Smooth muscle cell of the umbilical artery (primary cell): Measurements from ENCODE around the gene ENAM. TPM values are rescaled to one million over a fixed set of nuclear protein-coding genes. Genes with fewer than 3 reads are reported as not detected.

Experiments
- total RNA-seq: library from RNA; depleted of rRNA; stranded (reverse); fragments of >200 nt; gene quantifications from 2 replicates; pipeline ENCODE4 v1.2.3, GENCODE V29; 2014

The ENAM gene
- total RNA-seq = not detected in 2 replicates

GRCh38 chr4:70628444-70628843 is at the start of gene ENAM:
Gene ENAM, plus strand, starts transcription at chr4:70628744. Its CDS starts 757 bp downstream, at chr4:70629501.

GRCh38 chr4:70591955-70592582 is 36.5 kb upstream of the ENAM start, which contains the start of gene AMBN:
Gene AMBN, plus strand, starts transcription at chr4:70592256. Its CDS starts 103 bp downstream, at chr4:70592359.

GRCh38 chr4:70666369-70666768 is 37.8 kb downstream of the ENAM start, which contains the start of gene JCHAIN:
Gene JCHAIN, minus strand, starts transcription at chr4:70666508. Its CDS starts 18 bp downstream, at chr4:70666490.

GRCh38 chr4:70687821-70688794 is 59.6 kb downstream of the ENAM start, which contains the start of gene UTP3:
Gene UTP3, plus strand, starts transcription at chr4:70688532. Its CDS starts 146 bp downstream, at chr4:70688678.

Other genes with a start within 250 kb of the ENAM start
- gene SMR3B, start 245.6 kb upstream of the ENAM start, total RNA-seq = not detected in 2 replicates
- not detected in 2 replicates for gene OPRPN, start 230.8 kb upstream of the ENAM start, total RNA-seq
- not detected in 2 replicates for gene MUC7, start 156.5 kb upstream of the ENAM start, total RNA-seq
- gene AMTN, start 110.2 kb upstream of the ENAM start, total RNA-seq = not detected in 2 replicates
- not detected in 2 replicates for gene AMBN, start 36.5 kb upstream of the ENAM start, total RNA-seq
- gene JCHAIN, start 37.8 kb downstream of the ENAM start, total RNA-seq = 1.2 TPM in 1 of 2 replicates, not detected in the other
- 21.7 and 27.9 TPM in 2 replicates for gene UTP3, start 59.8 kb downstream of the ENAM start, total RNA-seq
- 69.7 and 87.0 TPM in 2 replicates for gene RUFY3, start 93.2 kb downstream of the ENAM start, total RNA-seq
- gene GRSF1, start 211.1 kb downstream of the ENAM start, total RNA-seq = 92.9 and 148 TPM in 2 replicates